Progenitor cell of endocrine pancreas (in vitro differentiated cells): ENCODE results near the gene CHRNA4. TPM values are rescaled to one million over a fixed set of nuclear protein-coding genes. Genes with fewer than 3 reads are reported as not detected.

ENCODE experiments used
- DNase-seq: peaks from one replicate; pipeline ENCODE4 v3.0.0; 2021; ENCODE audit warnings: low spot score; ENCODE audit not compliant: unreplicated experiment
- H3K27ac Mint-ChIP-seq: 2 replicates; pipeline ENCODE4 v1.8.0; 2021; ENCODE audit warnings: mild to moderate bottlenecking, moderate library complexity, mixed read lengths
- H3K27me3 Mint-ChIP-seq: 2 replicates; pipeline ENCODE4 v1.8.0; 2021; ENCODE audit warnings: mixed read lengths
- H3K36me3 Mint-ChIP-seq: 2 replicates; pipeline ENCODE4 v1.8.0; 2022; ENCODE audit warnings: mixed read lengths; ENCODE audit not compliant: insufficient read depth
- H3K4me1 Mint-ChIP-seq: 2 replicates; pipeline ENCODE4 v1.8.0; 2021; ENCODE audit warnings: low read depth, mixed read lengths
- H3K4me3 Mint-ChIP-seq: 2 replicates; pipeline ENCODE4 v1.8.0; 2021; ENCODE audit warnings: low read depth, mild to moderate bottlenecking, moderate library complexity, mixed read lengths
- H3K9me3 Mint-ChIP-seq: 2 replicates; pipeline ENCODE4 v1.8.0; 2021; ENCODE audit warnings: low read depth, mixed read lengths
- total RNA-seq: library from RNA; stranded (reverse); gene quantifications from 2 replicates; pipeline ENCODE4 v1.2.1, GENCODE V29; 2021
- TF ChIP-seq, protein P1 (sequence below): fragments of 200-600 bp; sonication (generic); IDR thresholded peaks from one replicate; pipeline ENCODE4 v1.5.0; 2021; ENCODE audit warnings: antibody characterized with exemption, mild to moderate bottlenecking; ENCODE audit not compliant: unreplicated experiment

Gene CHRNA4
- total RNA-seq, 1 donor from 2014 or later: 0.43 TPM

- Mint-ChIP-seq H3K36me3 (no peaks in the 10 kb centered on the region), H3K9me3 (no peaks in the 10 kb centered on the region), H3K4me1 (no peaks in the 10 kb centered on the region), H3K27ac (no peak overlapping the region), H3K4me3 (no peak overlapping the region), H3K27me3 (peaks cover 13% of the 10 kb centered on the region)
- DNase-seq: no peak
- TF ChIP-seq, protein P1, sequence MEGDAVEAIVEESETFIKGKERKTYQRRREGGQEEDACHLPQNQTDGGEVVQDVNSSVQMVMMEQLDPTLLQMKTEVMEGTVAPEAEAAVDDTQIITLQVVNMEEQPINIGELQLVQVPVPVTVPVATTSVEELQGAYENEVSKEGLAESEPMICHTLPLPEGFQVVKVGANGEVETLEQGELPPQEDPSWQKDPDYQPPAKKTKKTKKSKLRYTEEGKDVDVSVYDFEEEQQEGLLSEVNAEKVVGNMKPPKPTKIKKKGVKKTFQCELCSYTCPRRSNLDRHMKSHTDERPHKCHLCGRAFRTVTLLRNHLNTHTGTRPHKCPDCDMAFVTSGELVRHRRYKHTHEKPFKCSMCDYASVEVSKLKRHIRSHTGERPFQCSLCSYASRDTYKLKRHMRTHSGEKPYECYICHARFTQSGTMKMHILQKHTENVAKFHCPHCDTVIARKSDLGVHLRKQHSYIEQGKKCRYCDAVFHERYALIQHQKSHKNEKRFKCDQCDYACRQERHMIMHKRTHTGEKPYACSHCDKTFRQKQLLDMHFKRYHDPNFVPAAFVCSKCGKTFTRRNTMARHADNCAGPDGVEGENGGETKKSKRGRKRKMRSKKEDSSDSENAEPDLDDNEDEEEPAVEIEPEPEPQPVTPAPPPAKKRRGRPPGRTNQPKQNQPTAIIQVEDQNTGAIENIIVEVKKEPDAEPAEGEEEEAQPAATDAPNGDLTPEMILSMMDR: no peak
Measured at GRCh38 chr20:63355781-63356295, 5.3 kb downstream of the CHRNA4 start.

DNA sequence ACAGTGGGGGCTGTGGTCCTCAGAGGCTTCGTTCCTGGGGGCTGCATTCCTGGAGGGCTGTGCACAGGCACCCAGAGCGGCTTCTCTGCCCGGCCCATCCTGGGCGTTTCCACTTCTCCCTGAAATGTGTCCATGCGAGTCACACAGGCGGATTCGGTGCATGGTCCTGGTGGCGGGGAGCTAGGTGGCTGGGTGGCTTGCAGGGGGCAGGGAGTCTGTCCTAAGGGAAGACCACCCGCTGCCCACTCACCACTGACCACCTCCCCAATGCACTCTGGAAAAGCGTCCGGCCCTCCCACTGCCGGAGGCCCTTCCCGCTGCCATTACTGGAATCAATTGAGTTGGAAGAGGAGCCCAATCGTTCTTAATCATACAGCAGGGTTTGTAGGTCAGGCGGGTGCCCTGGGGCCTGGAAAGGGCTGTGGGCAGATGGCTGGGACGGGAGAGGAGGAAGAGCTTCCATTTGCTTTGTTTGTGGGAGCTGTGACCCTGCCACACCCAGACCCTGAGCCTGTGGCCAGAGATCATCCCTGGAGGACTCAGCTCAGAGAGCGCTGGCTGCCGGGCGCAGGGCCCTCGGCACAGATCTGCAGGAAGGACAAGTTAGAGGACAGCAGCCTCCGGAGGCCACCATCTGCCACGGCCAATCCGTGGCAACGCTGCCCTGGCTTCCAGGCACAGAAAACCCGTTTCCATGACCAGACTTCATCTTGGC is 6.4 kb downstream of the CHRNA4 start:
- Mint-ChIP-seq H3K36me3 (no peaks in the 10 kb centered on the region), H3K27ac (no peak overlapping the region), H3K9me3 (no peaks in the 10 kb centered on the region), H3K27me3 (peaks cover 15% of the 10 kb centered on the region), H3K4me1 (no peaks in the 10 kb centered on the region), H3K4me3 (no peak overlapping the region)
- TF ChIP-seq, protein P1: no peak
- no peak for DNase-seq

DNA sequence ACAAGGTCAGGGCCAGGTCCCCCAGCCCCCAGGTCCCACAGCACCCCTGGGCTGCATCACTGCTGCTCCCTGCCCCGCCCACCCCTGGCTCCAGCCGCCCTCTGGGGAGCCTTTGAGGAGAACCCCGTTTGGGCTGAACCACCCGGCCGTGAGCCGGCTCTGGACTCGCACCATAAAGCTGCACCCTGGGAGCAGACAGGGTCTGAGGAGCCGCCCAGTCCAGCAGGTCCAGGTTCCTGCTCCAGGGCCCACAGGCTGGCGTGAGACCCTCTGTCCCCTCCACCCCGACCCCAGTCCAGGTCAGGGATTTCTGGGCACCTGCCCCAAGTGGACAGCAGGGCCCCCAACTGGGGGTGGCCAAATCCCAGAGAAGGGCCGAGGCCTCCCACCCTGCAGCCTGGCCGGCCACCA is 8.3 kb downstream of the CHRNA4 start:
- peaks cover 9% of the 10 kb centered on the region for H3K27me3 Mint-ChIP-seq
- H3K4me3 Mint-ChIP-seq: no peak overlapping the region
- no peak for DNase-seq
- no peaks in the 10 kb centered on the region for H3K36me3 Mint-ChIP-seq
- H3K9me3 Mint-ChIP-seq: no peaks in the 10 kb centered on the region
- H3K4me1 Mint-ChIP-seq: no peaks in the 10 kb centered on the region
- TF ChIP-seq, protein P1: no peak
- H3K27ac Mint-ChIP-seq: no peak overlapping the region

GRCh38 chr20:63351811-63352591 is 9.1 kb downstream of the CHRNA4 start:
- no peak overlapping the region for H3K4me3 Mint-ChIP-seq
- no peak for DNase-seq
- TF ChIP-seq, protein P1: no peak
- no peaks in the 10 kb centered on the region for H3K4me1 Mint-ChIP-seq
- no peak overlapping the region for H3K27ac Mint-ChIP-seq
- H3K36me3 Mint-ChIP-seq: no peaks in the 10 kb centered on the region
- H3K27me3 Mint-ChIP-seq: peaks cover 9% of the 10 kb centered on the region
- H3K9me3 Mint-ChIP-seq: no peaks in the 10 kb centered on the region

- Mint-ChIP-seq H3K27ac (no peak overlapping the region), H3K27me3 (peaks cover 9% of the 10 kb centered on the region), H3K9me3 (no peaks in the 10 kb centered on the region), H3K36me3 (no peaks in the 10 kb centered on the region), H3K4me1 (no peaks in the 10 kb centered on the region), H3K4me3 (no peak overlapping the region)
- TF ChIP-seq, protein P1: no peak
- no peak for DNase-seq
Measured at GRCh38 chr20:63351326-63351700, 9.8 kb downstream of the CHRNA4 start.
